GM03348 (cell line): ENCODE measurements around the gene CFAP61.
A peak's percentile ranks its signal among the peaks of the same experiment; 100 is the strongest.
"Not testable (repeated sequence)": the region's sequence is repeated elsewhere in the genome, so short reads cannot be mapped to it uniquely, and the experiment has no call there.

Experiments
- DNase-seq: peaks from one replicate; pipeline ENCODE4 v3.0.0; 2012; ENCODE audit warnings: low spot score

The CFAP61 gene, protein sequence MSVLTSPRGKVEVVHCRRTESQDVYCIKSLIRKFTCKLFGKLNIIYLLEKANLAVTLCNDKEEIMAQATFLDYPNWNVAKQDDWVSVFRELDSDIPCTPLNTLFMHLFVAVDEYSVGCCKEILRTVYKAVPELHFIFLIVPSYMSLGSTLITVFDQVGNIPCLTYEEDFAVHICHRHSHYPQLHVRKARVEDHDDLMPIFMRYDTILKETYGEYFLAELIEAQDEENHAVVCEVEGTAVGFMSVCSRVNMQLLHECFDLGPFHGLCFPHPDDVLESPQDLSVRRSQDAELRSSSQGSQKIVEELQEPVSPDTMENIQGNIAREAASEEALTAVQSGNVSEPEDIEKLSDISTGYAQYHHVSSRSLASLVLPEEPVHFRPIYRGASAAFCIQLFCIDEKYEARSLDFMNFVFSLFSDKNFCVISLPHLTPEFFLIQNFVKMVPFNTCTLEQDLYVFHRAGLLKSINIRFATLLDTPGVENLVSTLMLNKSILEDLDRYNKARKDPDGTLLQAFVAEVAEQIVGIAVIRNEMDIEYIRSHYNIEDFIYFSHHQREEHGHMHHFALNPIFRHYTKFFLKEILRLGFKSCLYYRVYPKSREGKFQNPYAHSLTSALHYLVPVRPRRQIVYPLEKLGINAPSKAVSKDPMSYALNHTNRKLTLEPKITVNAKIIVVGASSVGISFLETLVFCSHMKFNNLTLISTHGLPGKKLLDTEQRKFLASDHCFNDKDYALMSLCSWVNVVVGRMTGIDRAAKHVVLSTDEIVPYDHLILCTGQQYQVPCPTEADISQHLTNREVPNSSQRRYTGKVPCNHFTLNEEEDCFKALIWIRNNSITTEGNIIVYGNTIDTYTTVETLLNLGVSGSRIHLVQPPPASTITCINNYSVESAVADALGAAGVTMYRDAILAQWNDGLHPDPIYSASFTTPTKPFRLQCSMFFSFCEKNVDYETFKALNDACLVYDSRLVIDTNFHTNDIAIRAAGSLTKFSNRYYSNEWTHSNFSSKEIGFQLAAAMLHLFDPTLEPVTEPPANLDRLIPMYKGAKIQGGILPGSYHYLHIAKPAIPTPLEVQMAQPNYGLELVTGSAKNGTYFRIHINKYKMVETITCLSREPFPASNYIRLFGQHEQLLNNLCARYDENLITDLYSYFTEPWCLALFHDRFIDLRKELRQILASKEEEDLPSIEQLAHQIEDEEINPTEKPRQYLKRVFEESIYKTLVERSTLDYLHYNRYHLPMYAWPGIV

DNA sequence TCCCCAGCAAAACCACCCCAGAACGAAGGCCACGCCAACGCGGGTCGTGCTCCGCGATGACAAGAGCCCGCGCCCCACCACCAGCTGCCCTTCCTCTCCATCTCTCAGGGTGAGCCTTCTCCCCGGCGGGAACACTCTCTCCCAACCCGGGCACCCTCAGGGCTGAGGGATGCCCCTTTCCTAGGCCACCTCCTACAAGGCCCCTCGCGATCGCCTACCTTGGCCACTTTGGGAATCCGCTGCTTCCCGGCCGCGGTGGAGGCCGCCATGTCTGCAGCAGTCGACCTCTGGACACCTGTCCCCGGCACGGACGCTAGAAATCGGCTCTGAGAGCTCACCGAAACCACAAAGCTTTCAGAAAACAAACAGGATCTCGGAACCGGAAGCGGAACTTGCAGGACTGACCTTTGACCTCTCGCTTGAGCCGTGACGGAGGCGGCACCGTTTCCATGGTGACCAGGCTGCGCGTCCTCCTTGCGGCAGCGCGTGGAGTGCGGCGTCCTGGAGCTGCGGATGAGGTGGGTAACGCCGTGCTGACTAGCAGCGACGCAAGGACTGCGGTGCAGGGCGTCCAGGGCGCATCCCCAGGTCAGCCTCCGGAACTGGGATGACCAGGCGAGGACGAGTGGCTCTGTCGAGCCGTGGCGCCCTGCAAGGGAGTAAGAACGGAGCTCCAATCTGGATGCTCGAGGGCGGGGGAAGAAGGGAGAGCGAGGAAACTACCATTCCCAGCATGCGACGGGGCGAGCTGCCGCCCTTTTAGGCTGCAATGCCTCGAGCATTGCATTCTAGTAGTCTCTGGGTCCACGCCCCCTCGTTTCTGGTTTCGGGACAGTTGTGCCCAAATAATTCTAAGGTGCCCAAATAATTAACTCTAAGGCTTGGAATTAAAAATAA lies at the start of gene CFAP61, which contains the start of gene CRNKL1:
CFAP61 (plus strand) TSS at position 459 of the 897 bp plus-strand sequence. CDS start 4,122 bp downstream, outside the sequence.
CRNKL1 (minus strand) TSS at position 393 of the 897 bp plus-strand sequence; CDS start at position 269, 124 bp downstream.
- DNase-seq, result peak; percentile 95

DNA sequence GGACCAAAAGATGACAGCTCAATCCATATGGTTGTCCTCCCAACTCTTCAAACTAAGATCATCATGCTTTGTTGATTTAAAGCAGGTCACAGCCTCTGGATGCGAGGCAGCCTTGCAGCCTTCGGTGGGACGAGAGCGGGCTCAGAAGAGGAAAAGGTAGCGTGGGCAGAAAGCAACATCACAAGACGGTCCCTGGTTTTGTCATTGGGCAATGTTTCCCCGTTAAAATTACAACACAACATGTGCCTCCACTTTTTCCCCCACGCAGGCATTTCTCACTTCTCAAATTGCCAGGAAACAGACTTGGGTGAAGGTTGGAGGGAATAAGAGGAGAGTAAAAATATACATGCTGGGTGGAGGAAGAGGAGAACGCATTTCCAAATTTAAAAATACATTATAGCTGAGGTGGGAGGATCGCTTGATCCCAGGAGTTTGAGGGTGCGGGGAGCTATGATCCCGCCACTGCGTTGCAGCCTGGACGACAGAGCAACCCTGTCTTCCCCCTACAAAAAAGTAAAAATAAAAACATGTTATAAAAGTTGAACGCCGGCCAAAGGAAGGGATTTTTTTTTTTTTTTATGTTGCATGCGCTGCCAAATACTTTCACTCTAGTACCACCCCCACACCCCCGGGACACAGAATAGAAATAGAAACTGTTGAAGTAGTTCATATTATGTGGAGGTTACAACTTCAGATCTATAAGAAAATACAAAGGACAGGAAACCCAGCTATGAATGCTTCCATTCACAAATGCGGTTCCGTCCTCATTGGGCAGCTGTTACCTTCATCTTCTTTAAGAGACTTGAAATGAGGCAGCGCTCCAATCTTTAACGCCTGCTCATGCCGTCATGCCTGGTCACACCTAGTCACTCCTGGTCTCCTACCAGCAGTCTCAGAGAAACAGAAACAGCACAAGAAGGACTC lies 49.0 kb upstream of the CFAP61 start:
- DNase-seq, result peak; percentile 19

DNA sequence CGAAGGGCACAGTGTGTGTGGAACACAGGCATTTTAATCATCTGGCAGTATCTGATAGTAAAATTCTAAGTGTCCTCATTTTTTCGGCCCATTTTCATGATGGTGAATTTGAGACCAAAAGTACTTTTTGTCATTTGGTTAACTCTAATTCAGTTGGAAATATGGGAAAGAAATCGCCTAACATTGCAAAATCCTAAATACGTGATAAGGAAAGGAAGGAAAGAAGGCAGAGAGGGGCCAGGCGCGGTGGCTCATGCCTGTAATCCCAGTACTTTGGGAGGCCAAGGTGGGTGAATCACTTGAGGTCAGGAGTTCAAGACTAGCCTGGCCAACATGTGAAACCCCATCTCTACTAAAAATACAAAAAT lies 48.4 kb upstream of the CFAP61 start:
- DNase-seq, result not testable (repeated sequence)

DNA sequence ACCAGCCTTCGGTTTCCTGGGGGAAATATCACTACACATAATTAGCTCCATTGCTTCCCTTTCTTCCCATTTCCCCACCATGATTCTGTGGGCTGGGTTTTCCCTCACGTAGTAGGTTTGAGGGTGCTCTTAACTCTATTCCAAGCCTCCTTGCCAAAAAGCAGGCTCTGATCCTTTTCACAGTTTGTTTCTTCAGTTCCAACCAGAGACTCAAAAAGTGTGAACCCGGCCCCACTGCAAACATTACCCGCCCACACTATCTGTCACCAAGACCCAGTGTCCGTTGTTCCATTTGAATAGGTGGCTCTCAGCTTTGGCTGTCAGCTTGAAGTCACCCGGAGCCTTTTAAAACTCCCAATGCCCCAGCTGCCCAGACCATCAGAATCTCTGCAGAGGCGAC lies 47.0 kb upstream of the CFAP61 start:
- DNase-seq, result no peak

DNA sequence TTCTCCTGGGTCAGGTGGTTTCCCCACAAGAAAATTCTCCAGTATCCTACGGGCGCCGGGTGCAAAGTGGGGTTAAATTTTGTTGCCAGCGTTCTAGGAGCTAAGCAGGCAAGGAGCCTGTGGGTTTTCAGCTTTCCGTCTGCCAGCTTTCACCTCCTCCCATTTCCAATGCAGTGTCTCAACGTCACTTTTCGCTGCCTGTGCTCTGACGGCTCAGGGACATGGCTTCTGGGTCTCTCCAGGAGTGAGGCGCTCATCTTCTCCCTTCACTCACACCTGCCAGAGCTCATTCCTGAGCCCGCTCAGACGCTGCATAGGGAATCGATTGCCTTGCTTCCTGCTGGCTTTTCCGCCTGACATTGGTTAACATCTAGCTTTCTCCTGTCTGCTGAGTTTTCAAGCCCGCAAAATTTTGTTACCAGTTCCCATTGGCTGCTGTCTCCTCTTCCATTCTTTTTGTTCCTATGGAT lies 42.5 kb upstream of the CFAP61 start:
- DNase-seq, result no peak

DNA sequence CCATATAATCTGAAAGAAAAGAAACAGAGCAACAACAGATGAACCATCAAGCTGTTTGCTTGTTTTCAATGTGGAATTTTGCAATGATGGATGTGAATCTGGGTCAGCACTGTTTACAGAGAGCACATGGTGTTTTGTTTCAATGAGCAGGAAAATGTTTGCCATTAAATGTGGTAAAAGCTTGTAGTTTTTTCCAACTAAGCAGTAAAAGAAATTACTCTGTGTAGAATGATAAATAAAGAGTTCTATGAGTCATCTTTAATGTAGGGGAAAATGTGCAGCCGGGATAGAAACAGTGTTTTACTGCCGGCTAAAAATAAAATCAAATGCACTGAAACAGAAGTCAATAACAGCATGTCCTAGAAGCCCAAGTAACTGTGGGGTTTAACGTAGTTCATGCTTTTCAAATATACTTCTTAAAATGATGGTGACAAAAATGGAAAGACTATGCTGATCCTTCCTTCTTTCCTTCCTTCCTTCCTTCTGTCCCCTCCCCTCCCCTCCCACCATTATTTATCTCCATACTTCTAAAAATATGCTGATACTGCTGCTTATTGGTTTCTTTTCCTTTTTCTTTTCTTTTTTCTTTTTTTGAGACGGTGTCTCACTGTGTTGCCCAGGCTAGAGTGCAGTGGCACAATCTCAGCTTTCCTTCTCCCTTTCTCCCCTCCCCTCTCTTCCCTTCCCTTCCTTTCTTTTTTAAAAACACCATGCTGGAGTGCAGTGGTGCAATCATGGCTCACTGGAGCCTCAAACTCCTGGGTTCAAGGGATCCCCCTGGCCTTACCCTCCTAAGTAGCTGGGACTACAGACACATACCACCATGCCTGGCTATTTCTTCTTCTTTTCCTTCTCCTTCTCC lies 41.5 kb upstream of the CFAP61 start:
- peak; percentile 23 for DNase-seq

DNA sequence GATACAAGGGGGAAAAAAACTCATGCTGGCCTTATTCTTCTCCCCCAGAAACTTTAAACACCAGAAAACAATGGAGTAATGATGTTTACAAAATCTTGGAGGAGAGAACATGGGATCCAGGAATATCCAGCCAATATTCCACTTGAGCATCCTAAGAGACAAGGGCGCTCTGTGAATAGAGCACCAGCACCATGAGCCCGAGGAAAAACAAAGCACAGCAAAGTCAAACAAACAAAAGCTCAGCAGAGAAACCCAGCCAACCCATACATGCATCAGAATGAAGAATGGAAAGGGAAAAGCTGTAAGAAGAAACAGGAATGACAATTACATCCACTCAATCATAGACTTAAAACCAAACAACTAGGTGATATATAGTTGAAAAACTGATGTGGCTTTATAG lies 39.8 kb upstream of the CFAP61 start:
- DNase-seq, result no peak

DNA sequence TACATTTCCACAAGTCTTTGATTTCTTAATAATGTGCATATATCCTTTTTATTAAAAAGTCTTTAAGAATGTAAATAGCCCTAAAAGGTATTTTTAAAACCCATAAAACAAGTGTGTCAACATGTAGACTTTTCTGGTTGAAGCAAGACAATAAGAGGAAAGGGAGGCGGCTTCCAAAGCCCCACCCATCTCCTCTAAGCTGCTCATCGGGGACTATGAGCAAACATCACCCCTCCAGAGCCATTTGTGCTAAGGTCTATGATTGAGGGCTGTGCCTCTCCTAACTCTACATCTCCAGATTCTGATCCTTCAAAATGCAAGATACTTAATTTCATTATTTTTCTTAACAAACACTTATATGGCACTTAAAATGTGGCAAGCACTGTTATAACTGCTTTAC lies 37.7 kb upstream of the CFAP61 start:
- DNase-seq, result no peak

DNA sequence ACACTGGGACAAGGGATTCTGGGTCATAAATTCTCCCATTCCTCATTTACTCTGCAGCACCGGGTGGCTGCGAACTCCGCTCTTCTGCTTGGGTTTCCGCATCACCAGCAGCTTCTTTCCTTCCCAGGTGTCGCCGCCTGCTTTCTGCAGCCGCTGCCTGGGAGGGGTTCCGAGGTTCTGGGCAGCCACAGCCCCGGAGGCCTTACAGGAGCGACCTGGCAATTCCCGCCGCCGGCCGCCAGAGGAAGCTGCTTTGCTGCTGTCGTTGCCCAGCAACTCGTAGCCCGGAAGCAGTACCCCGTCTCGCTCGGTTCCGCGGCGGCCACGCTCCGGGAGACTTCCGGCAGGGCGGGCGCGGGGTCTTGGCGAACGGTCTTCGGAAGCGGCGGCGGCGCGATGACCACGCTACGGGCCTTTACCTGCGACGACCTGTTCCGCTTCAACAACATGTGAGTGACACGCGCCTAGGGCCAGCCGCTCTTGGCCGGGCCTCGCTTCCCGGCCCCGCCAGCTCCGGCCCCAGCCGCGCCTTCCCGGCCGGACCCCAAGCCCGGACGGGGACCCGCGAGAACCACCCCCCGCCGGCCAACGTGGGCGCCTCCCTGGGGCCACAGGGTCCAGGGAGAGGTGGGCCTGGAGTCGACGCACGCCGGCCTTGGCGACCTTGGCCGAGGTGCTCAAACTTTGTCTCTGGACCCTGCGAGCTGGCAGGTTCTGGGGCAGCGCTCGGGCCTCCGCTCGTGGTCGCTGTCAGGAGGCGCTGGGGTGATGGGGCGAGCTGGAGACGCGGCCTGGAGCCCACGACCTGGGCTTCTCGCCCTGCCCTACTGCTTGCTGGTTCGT lies 35.1 kb upstream of the CFAP61 start, which contains the start of gene NAA20:
NAA20 (plus strand) TSS at position 362 of the 843 bp plus-strand sequence; CDS start at position 397, 35 bp downstream.
- DNase-seq, result peak; percentile 97

DNA sequence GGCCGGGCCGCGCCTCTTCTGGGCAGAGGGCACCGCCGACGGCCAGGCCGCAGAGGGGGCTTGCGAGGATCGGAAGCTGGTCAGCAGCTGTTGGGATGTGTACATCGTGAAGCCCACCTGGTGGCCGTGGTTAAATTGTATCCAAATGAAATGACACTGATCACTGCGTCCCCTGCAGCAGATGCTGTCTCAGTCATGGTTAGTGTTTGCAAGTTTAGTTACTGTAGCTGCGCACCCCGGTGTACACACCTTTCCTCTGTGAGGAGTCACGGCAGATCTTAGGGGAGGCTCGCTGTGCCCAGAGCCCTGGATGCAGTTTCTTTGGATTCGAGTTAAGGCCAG lies 34.5 kb upstream of the CFAP61 start:
- no peak for DNase-seq

DNA sequence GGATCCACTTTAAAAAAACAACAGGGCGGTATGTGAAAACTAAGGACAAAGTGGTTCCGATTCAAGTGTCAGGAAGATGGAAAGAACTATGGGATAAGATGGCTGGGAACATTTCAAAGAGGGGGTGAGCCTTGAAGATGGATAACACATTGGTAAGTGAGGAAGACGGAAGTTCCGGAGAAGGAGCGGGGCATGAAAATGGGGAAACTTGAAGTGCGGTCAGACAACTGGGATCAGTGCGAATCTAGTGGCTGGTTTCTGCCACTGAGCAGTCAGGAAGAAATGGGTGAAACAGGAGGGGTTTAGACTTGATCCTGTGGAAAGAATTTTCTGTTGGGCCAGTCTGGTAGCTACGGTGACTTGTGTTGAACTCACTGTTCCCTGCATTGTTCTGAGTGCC lies 34.0 kb upstream of the CFAP61 start:
- DNase-seq, result no peak

DNA sequence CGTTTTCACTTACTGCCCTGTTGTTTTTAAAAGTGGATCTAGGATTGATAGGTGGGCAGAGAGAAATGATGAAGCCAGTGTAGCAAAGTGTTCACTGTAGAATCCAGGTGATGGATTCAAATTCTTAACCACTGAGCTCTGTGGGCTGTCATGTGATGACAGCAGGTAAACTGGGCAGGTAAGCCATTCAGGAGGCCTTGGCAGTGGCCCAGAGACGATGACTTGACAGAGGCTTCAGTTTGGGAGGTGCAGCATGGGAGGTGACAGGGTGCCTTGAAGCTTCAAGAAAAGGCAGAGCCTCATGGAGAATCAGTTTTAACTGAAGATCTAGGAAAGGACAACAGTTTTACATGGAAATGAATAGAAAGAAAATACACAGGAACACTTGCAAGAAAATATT lies 33.2 kb upstream of the CFAP61 start:
- no peak for DNase-seq

DNA sequence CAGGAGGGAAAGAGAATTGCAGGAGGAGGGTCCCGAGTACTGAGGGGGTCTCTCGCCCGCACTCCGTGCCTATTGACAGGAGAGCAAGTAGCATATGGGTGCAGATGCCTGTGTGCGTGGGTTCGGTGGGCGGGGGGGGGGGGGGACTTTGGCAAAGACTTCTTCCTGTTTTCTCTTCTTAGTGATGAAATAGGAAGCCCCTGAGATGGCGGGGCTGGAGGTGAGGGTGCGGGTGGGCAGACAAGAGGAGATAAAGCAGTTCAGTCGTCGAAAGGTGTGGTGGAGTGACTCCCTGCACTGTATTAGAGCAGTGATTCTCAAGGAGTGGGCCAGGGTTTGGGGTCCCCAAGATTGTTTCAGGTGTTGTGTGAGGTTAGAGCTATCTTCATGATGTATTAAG lies 31.4 kb upstream of the CFAP61 start:
- no peak for DNase-seq

DNA sequence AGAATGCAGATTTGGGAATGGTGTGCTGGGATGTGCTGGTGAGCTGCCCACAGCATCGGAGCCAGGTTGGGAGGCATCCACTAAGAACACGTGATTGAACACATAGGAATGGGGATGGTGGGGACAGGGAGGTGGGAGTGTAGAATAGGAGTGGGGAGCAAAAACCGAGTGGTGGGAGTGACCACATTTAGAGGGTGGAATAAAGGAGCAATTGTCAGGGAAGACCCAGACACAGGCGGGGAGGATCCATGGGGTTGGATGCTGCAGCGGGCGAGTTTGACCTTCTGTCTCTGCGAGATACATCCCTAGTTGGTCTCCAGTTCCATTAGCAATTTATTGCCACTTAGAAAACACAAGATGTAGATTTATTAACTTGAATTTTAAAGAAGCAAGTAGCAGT lies 30.5 kb upstream of the CFAP61 start:
- DNase-seq, result no peak

DNA sequence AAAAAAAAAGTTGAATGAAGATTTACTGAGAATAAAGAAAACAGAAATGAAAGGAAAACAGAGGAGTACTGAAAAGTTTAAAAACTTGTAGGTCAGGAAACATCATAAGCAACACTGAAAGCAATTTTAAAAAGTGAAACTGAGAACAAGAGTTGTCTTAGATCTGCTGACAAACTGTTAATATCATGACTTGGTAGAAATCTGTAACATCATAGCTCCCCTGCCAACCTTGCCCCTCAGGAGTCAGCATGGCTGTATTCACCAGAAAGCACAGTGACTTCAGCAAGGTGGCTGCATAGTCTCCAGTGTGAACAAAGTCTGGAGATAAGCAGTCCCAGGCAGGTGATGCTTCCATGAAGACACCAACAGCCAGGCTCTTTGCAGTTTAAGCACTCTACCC lies 29.8 kb upstream of the CFAP61 start:
- DNase-seq, result no peak

DNA sequence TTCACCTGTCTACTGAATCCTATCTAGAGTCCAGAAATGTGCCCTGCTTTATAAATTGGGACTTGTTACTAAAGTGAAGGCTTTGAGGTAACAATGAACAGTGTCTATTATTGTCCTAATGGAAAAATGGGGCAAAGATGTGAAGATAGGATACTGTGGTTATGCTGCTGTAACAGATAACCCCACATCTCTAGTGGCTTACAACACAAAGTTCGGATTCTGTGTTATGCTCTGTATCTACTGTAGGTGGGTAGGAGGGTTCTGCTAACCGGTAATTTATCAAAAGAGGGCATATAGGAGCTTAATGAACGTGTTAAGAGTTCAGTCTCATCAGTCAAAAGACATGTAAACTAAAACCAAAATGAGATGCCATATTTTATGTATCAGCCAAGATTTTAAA lies 28.9 kb upstream of the CFAP61 start:
- DNase-seq, result no peak

DNA sequence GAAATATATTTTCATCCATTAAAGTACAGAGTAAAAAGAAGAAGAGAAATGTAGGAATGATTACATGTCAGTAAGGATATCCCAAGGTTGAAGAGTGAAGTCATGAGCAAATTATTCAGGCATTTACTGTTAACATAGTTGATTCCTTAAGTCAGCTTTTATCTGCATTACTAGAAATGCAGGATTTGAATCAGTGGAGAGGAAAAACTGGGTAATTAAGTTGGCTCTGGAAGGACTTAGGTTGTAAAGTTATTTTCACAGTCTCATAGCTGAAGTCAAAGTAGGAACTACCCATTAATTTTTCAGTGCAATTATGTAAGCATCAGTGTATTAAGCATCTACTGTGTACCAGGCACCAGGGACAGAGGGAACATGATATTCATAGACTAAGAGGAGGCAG lies 27.4 kb upstream of the CFAP61 start:
- DNase-seq, result peak; percentile 33

DNA sequence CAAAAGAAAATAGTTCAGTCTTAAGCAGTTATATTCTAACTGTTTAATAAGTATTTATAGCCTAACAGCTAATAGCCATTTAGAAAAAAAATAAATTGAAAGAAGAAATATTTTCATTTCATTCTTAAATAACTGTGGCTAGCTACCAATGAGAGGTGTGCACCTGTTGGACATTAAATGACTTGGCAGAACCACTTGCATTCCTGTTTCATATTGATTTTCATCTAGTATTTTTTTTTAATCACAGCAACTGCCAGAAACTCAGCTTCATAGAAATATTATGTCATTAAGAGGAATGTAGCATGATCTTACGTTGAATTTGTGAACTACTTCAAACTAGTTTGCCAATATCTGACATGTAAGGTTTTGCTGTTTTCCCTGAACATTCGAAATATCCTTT lies 25.0 kb upstream of the CFAP61 start:
- no peak for DNase-seq
